GM12878 (cell line): ENCODE results near the gene GBP2. TPM values are rescaled to one million over a fixed set of nuclear protein-coding genes. Genes with fewer than 3 reads are reported as not detected.

Experiments used
- ATAC-seq: fragments of 200-7000 bp; cut with Tn5 transposase; 3 replicates; pipeline ENCODE4 v1.9.1; 2020; ENCODE audit warnings: mild to moderate bottlenecking, moderate library complexity
- BruUV-seq: library from RNA; stranded (reverse); fragments of 400-500 nt; replicated peaks from 2 replicates; lab custom pipeline; 2021; lab: Mats Ljungman, UMichigan
- CTCF ChIA-PET: fragments of 300-600 bp; sonication (Branson Sonifier 250); formaldehyde crosslinking; extraction: SDS; loops from one replicate; lab custom pipeline; 2021; ENCODE audit warnings: inconsistent platforms; lab: Yijun Ruan, JAX
- POLR2A ChIA-PET: fragments of 350-600 bp; formaldehyde crosslinking; extraction: SDS; loops from one replicate; lab custom pipeline; 2021; ENCODE audit warnings: inconsistent platforms; lab: Charles Lee
- RAD21 ChIA-PET: fragments of 300-600 bp; sonication (Branson Sonifier 250); formaldehyde crosslinking; loops from one replicate; lab custom pipeline; 2023; ENCODE audit warnings: antibody characterized with exemption; ENCODE audit not compliant: unreplicated experiment; lab: Charles Lee
- SMC1A ChIA-PET: fragments of 300-600 bp; sonication (Branson Sonifier 250); formaldehyde crosslinking; loops from one replicate; lab custom pipeline; 2023; ENCODE audit not compliant: unreplicated experiment, uncharacterized antibody; lab: Charles Lee
- DNase-seq: peaks from one replicate; pipeline ENCODE4 v3.0.0-alpha.2; 2011; ENCODE audit warnings: low read depth, low spot score
- FAIRE-seq: peaks from 3 replicates; lab custom pipeline; 2011; peaks lifted over from hg19 to GRCh38; lab: Jason Lieb, UNC
- H2AFZ ChIP-seq: 2 replicates; pipeline ENCODE4 v1.6.0; 2011; ENCODE audit warnings: low read depth, low read length, control low read depth; ENCODE audit not compliant: control insufficient read depth
- H3K27ac ChIP-seq: 2 replicates; pipeline ENCODE4 v1.5.1; 2011; ENCODE audit warnings: control low read depth; ENCODE audit not compliant: control insufficient read depth, insufficient read depth
- H3K27me3 ChIP-seq, 2 experiments: replicated peaks in 1 of 2; 2 replicates each; pipeline versions ENCODE4 v1.6.0 to v1.6.1; 2011; ENCODE audit warnings: low read length in 1 of 2; ENCODE audit not compliant: control insufficient read depth in 2 of 2, insufficient read depth in 2 of 2
- H3K36me3 ChIP-seq, 2 experiments: 2 replicates each; pipeline ENCODE4 v1.5.1; 2011; ENCODE audit warnings: low read length in 1 of 2; ENCODE audit not compliant: control insufficient read depth in 2 of 2, insufficient read depth in 2 of 2
- H3K4me1 ChIP-seq: 2 replicates; pipeline ENCODE4 v1.6.1; 2011; ENCODE audit warnings: mild to moderate bottlenecking, low read length, moderate library complexity, mixed read lengths; ENCODE audit not compliant: control insufficient read depth, insufficient read depth
- H3K4me2 ChIP-seq: 2 replicates; pipeline ENCODE4 v1.6.0; 2011; ENCODE audit warnings: control low read depth; ENCODE audit not compliant: control insufficient read depth, insufficient read depth
- H3K4me3 ChIP-seq: fragments of 200-600 bp; sonication (generic); 2 replicates; pipeline ENCODE4 v1.5.1; 2016
- H3K79me2 ChIP-seq: 2 replicates; pipeline ENCODE4 v1.6.0; 2011; ENCODE audit warnings: low read length; ENCODE audit not compliant: control insufficient read depth, insufficient read depth
- H3K9ac ChIP-seq: 2 replicates; pipeline ENCODE4 v1.8.0; 2011; ENCODE audit warnings: low read length, control low read depth, mixed read lengths; ENCODE audit not compliant: control insufficient read depth, insufficient read depth
- H3K9me3 ChIP-seq: replicated peaks from 3 replicates; pipeline ENCODE4 v1.5.1; 2011; ENCODE audit warnings: mild to moderate bottlenecking, low read length; ENCODE audit not compliant: control insufficient read depth, insufficient read depth
- H4K20me1 ChIP-seq: 2 replicates; pipeline ENCODE4 v1.6.0; 2011; ENCODE audit not compliant: control insufficient read depth, insufficient read depth
- ASH2L ChIP-seq: fragments of 300-600, 200-600 bp; sonication (generic); IDR thresholded peaks from 2 replicates; pipeline ENCODE4 v1.6.1; 2017; ENCODE audit warnings: low read depth, mild to moderate bottlenecking, borderline replicate concordance
- HDAC2 ChIP-seq: fragments of 200-600 bp; sonication (generic); IDR thresholded peaks from 2 replicates; pipeline ENCODE4 v1.6.1; 2017
- IRF4 ChIP-seq: IDR thresholded peaks from 2 replicates; pipeline ENCODE4 v1.6.1; 2011; ENCODE audit warnings: low read depth, low read length
- JUND ChIP-seq: IDR thresholded peaks from 2 replicates; pipeline ENCODE4 v1.6.1; 2012; ENCODE audit warnings: low read depth, mild to moderate bottlenecking, low read length, improper control_type of control experiment, moderate library complexity
- MYC ChIP-seq: IDR thresholded peaks from 2 replicates; pipeline ENCODE4 v1.6.1; 2011; ENCODE audit warnings: mild to moderate bottlenecking, low read length, moderate library complexity, inconsistent platforms; ENCODE audit not compliant: insufficient read depth, insufficient replicate concordance, insufficient read length, severe bottlenecking
- NBN ChIP-seq: fragments of 450-650 bp; IDR thresholded peaks from 2 replicates; pipeline ENCODE4 v1.6.1; 2016
- STAT3 ChIP-seq: IDR thresholded peaks from 2 replicates; pipeline ENCODE4 v1.6.1; 2011; ENCODE audit warnings: low read depth, low read length, improper control_type of control experiment
- WGBS: methylation state at CpG from one replicate; pipeline ENCODE4 v1.1.6; 2016; ENCODE audit warnings: low lambda C conversion rate; ENCODE audit not compliant: insufficient replicate concordance, insufficient coverage; ENCODE audit errors: missing lambda C conversion rate; 5-methylcytosine and 5-hydroxymethylcytosine counted together
- in situ Hi-C: fragments of 300-500 bp; cut with MboI; formaldehyde crosslinking; loops from 9 replicates; pipeline ENCODE4 v1.14.3; 2018; ENCODE audit warnings: mixed read lengths
- intact Hi-C: fragments of 100-400 bp; cut with micrococcal nuclease; formaldehyde crosslinking; loops from one replicate; pipeline ENCODE4 v1.14.2; 2022; ENCODE audit not compliant: unreplicated experiment
- polyA plus RNA-seq, 11 experiments: library from polyadenylated mRNA; depleted of rRNA in 4 of 11; unstranded in 6 of 11; stranded (reverse) in 5 of 11; fragments of >200 nt; fragmentation: Nextera tagmentation in 4 of 11; fragmentation: Illumina TruSeq in 1 of 11; extraction: Ambion mirVana in 4 of 11; extraction: Trizol in 1 of 11; gene quantifications; 1 replicate in 1 of 11; 2 replicates in 10 of 11; pipeline versions ENCODE4 v1.2.1 to v1.2.3, GENCODE V29; 2011 to 2016; ENCODE audit warnings: inconsistent platforms in 2 of 11, missing spikeins in 2 of 11, low read depth in 1 of 11
- total RNA-seq, 4 experiments: library from RNA; depleted of rRNA in 3 of 4; stranded (reverse); fragments of >200 nt in 3 of 4; fragmentation: Illumina TruSeq in 1 of 4; extraction: Trizol in 1 of 4; gene quantifications; 2 replicates each; pipeline versions ENCODE4 v1.2.1 to v1.2.3, GENCODE V29; 2013 to 2021
- TF ChIP-seq, protein P1 (sequence below): IDR thresholded peaks from 2 replicates; pipeline ENCODE4 v1.6.1; 2012; ENCODE audit warnings: improper control_type of control experiment, low read depth, low read length; ENCODE audit not compliant: insufficient replicate concordance

The GBP2 gene
- total and polyA plus RNA-seq, 10 of the 15 experiments (the other 5 are each of a cell fraction or from before 2014, with no cell fraction given): 1.6 to 5.9 (median 3.2) TPM

DNA sequence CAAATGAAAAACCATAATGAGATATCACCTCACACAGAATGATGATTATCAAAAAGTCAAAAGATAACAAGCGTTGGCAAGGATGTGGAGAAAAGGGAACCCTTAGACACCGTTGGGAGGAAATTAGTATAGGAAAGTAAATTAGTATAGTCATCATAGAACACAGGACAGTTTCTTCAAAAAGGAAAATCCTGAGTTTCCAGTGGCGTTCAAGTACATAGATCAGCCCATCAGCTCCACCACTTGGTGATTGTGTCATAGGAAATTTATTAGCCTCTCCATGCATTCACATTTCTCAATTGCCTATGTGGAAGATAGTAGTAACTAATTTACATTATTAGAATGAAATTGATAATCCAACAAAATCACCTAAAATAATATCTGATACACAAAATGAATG, 20.8 kb upstream of the GBP2 start:
- no peaks in the 10 kb centered on the region for H3K36me3 ChIP-seq
- ATAC-seq (no peak), FAIRE-seq (no peak), DNase-seq (no peak)
- H2AFZ ChIP-seq: no peak overlapping the region
- no peak overlapping the region for H3K9ac ChIP-seq
- in situ Hi-C loops (no loop called here), intact Hi-C loops (no loop called here)
- no peaks in the 10 kb centered on the region for H3K27me3 ChIP-seq
- ChIA-PET POLR2A (no interaction called here), SMC1A (no interaction called here), RAD21 (no interaction called here), CTCF (no interaction called here)
- TF ChIP-seq MYC (no peak), IRF4 (no peak), HDAC2 (no peak), ASH2L (no peak), JUND (no peak), STAT3 (no peak), NBN (no peak)
- TF ChIP-seq, protein P1, sequence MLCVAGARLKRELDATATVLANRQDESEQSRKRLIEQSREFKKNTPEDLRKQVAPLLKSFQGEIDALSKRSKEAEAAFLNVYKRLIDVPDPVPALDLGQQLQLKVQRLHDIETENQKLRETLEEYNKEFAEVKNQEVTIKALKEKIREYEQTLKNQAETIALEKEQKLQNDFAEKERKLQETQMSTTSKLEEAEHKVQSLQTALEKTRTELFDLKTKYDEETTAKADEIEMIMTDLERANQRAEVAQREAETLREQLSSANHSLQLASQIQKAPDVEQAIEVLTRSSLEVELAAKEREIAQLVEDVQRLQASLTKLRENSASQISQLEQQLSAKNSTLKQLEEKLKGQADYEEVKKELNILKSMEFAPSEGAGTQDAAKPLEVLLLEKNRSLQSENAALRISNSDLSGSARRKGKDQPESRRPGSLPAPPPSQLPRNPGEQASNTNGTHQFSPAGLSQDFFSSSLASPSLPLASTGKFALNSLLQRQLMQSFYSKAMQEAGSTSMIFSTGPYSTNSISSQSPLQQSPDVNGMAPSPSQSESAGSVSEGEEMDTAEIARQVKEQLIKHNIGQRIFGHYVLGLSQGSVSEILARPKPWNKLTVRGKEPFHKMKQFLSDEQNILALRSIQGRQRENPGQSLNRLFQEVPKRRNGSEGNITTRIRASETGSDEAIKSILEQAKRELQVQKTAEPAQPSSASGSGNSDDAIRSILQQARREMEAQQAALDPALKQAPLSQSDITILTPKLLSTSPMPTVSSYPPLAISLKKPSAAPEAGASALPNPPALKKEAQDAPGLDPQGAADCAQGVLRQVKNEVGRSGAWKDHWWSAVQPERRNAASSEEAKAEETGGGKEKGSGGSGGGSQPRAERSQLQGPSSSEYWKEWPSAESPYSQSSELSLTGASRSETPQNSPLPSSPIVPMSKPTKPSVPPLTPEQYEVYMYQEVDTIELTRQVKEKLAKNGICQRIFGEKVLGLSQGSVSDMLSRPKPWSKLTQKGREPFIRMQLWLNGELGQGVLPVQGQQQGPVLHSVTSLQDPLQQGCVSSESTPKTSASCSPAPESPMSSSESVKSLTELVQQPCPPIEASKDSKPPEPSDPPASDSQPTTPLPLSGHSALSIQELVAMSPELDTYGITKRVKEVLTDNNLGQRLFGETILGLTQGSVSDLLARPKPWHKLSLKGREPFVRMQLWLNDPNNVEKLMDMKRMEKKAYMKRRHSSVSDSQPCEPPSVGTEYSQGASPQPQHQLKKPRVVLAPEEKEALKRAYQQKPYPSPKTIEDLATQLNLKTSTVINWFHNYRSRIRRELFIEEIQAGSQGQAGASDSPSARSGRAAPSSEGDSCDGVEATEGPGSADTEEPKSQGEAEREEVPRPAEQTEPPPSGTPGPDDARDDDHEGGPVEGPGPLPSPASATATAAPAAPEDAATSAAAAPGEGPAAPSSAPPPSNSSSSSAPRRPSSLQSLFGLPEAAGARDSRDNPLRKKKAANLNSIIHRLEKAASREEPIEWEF: no peak
- no peaks in the 10 kb centered on the region for H3K9me3 ChIP-seq
- H3K4me2 ChIP-seq: no peak overlapping the region
- WGBS: 61% methylated on average over 3 of the region's 3 CpGs
- H3K27ac ChIP-seq: no peak overlapping the region
- no peaks in the 10 kb centered on the region for H3K4me1 ChIP-seq
- BruUV-seq: no TSS peak
- H4K20me1 ChIP-seq: no peaks in the 10 kb centered on the region
- H3K79me2 ChIP-seq: no peaks in the 10 kb centered on the region
- no peak overlapping the region for H3K4me3 ChIP-seq
